Nephron progenitor cell (in vitro differentiated cells): ENCODE results near the gene ADAM21.
A peak's percentile ranks its signal among the peaks of the same experiment; 100 is the strongest.
"Not testable (repeated sequence)": the region's sequence is repeated elsewhere in the genome, so short reads cannot be mapped to it uniquely, and the experiment has no call there.

ENCODE experiments used
- DNase-seq: peaks from one replicate; pipeline ENCODE4 v3.0.0; 2021
- H3K27ac Mint-ChIP-seq: 2 replicates; pipeline ENCODE4 v1.8.0; 2021; ENCODE audit warnings: mild to moderate bottlenecking, moderate library complexity, mixed read lengths
- H3K27me3 Mint-ChIP-seq: 2 replicates; pipeline ENCODE4 v1.8.0; 2021; ENCODE audit warnings: mild to moderate bottlenecking, low read depth, mixed read lengths; ENCODE audit not compliant: poor library complexity
- H3K36me3 Mint-ChIP-seq: 2 replicates; pipeline ENCODE4 v1.8.0; 2021; ENCODE audit warnings: low read depth, mixed read lengths
- H3K4me1 Mint-ChIP-seq: 2 replicates; pipeline ENCODE4 v1.8.0; 2021; ENCODE audit warnings: mixed read lengths
- H3K4me3 Mint-ChIP-seq: 2 replicates; pipeline ENCODE4 v1.8.0; 2021; ENCODE audit warnings: mild to moderate bottlenecking, moderate library complexity, mixed read lengths
- H3K9me3 Mint-ChIP-seq: 2 replicates; pipeline ENCODE4 v1.8.0; 2021; ENCODE audit warnings: mild to moderate bottlenecking, moderate library complexity, mixed read lengths
- CTCF ChIP-seq: fragments of 200-600 bp; sonication (generic); IDR thresholded peaks from 2 replicates; pipeline ENCODE4 v1.5.0; 2021; ENCODE audit warnings: antibody characterized with exemption

ADAM21 gene

GRCh38 chr14:70442750-70443149 is 9.2 kb upstream of the ADAM21 start:
- Mint-ChIP-seq H3K4me1 (no peaks in the 10 kb centered on the region), H3K27me3 (no peaks in the 10 kb centered on the region), H3K4me3 (no peak overlapping the region), H3K9me3 (peaks cover 77% of the 10 kb centered on the region), H3K27ac (no peak overlapping the region), H3K36me3 (peaks cover 37% of the 10 kb centered on the region)
- no peak for TF ChIP-seq CTCF
- DNase-seq = no peak

- Mint-ChIP-seq H3K27me3 (peaks cover 4% of the 10 kb centered on the region), H3K27ac (peak overlapping the region; percentile 92), H3K4me3 (no peak overlapping the region), H3K4me1 (peaks cover 12% of the 10 kb centered on the region), H3K9me3 (peaks cover 51% of the 10 kb centered on the region), H3K36me3 (peaks cover 30% of the 10 kb centered on the region)
- TF ChIP-seq CTCF = no peak
- no peak for DNase-seq
These were observed 3.2 kb upstream of the ADAM21 start for GRCh38 chr14:70448633-70449340.

GRCh38 chr14:70454731-70455130 is 2.8 kb downstream of the ADAM21 start:
- H3K36me3 Mint-ChIP-seq = no peaks in the 10 kb centered on the region
- H3K4me1 Mint-ChIP-seq = peaks cover 3% of the 10 kb centered on the region
- no peak overlapping the region for H3K27ac Mint-ChIP-seq
- no peak for DNase-seq
- H3K4me3 Mint-ChIP-seq = no peak overlapping the region
- H3K9me3 Mint-ChIP-seq = no peaks in the 10 kb centered on the region
- no peak for TF ChIP-seq CTCF
- peaks cover under 1% of the 10 kb centered on the region for H3K27me3 Mint-ChIP-seq

GRCh38 chr14:70468731-70469130 is 16.8 kb downstream of the ADAM21 start:
- Mint-ChIP-seq H3K27me3 (peaks cover 3% of the 10 kb centered on the region), H3K9me3 (no peaks in the 10 kb centered on the region), H3K4me1 (no peaks in the 10 kb centered on the region), H3K36me3 (peaks cover 8% of the 10 kb centered on the region), H3K4me3 (no peak overlapping the region), H3K27ac (no peak overlapping the region)
- DNase-seq = no peak
- TF ChIP-seq CTCF = no peak

GRCh38 chr14:70470863-70471563 is 19.0 kb downstream of the ADAM21 start:
- not testable (repeated sequence) for DNase-seq, H3K27me3 Mint-ChIP-seq, H3K4me1 Mint-ChIP-seq, H3K4me3 Mint-ChIP-seq, H3K27ac Mint-ChIP-seq, H3K9me3 Mint-ChIP-seq
- H3K36me3 Mint-ChIP-seq = peaks cover 18% of the 10 kb centered on the region

- Mint-ChIP-seq H3K4me3 (no peak overlapping the region), H3K36me3 (peaks cover 26% of the 10 kb centered on the region), H3K27me3 (no peaks in the 10 kb centered on the region), H3K4me1 (no peaks in the 10 kb centered on the region), H3K27ac (no peak overlapping the region), H3K9me3 (peaks cover 19% of the 10 kb centered on the region)
- TF ChIP-seq CTCF = no peak
- DNase-seq = no peak
These were observed 20.5 kb downstream of the ADAM21 start for GRCh38 chr14:70472253-70473159.
